Measurements from ENCODE around the gene MYOC.
"Not testable (repeated sequence)": the region's sequence is repeated elsewhere in the genome, so short reads cannot be mapped to it uniquely, and the experiment has no call there.

Gene MYOC

DNA sequence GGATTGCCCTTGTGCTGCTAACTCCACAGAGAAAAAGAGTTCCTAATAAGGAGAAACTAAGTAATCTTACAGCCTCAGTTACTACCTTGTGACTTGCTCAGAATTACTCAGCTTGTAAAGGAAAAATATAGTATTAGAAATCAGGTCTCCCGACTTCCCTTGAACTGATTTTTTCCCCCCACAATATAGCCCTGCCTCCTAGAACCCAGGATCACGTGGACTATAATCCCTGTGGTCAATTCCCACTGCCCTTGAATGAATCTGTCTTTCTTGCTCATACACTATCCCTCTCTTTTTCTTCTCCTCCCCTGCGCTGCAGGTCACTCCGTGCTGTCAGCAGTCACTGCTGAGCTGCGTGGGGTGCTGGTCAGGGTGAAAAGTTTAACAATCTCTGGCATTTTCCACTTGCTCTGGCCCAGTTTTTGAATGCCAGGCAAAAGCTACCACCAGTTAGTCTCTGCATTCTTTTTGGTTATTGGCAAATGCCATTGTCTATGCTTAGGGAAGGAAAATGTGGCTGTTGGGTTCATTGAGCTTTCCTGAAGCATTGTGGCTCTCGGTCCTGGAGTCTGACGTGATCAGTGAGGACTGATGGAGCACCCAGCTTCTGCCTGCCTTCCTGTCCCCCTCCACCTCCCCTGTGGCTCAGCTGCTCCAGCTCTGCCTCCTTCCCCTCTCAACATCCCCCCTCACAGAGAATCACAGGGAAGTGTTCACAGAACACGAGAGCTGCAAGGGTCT lies 1.9 kb upstream of the MYOC start:
- DNase-seq (ENCODE audit: low read depth in 2 of 2, low spot score in 1 of 2): no peak

DNA sequence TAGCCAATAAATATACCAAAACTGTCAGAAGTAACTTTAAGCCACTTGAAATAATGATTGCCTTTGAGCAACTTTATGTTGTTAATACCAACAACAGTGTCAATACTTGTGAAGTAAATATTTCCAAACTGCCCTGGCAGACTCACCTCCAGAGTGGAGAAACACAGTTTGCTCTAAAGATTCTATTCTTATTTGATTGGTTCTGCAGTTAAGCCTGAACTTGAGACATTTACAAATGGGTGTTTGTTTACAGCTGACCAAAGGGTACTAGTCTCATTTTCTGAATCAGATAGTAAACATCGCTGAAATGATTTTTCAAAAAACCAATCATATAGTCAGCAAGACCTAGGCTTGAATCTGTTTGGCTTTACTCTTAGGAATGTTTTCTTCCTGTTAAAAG lies 1.3 kb upstream of the MYOC start:
- DNase-seq (ENCODE audit: low read depth in 2 of 2, low spot score in 1 of 2): no peak

DNA sequence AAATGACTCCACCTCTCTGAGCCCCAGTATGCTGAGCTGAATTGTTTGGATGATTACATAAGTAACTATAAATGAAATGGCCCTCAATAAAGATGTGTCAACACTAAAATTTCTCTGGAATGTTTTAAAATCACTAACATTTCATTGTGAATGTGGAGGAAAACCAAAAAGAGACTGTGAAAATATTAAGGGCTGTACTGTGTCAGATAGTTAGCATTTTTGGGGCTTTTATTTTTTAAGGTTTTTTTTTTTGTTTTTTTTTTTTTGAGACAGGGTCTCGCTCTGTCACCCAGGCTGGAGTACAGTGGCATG lies 6.3 kb downstream of the MYOC start:
- DNase-seq (ENCODE audit: low read depth in 2 of 2, low spot score in 1 of 2): no peak

DNA sequence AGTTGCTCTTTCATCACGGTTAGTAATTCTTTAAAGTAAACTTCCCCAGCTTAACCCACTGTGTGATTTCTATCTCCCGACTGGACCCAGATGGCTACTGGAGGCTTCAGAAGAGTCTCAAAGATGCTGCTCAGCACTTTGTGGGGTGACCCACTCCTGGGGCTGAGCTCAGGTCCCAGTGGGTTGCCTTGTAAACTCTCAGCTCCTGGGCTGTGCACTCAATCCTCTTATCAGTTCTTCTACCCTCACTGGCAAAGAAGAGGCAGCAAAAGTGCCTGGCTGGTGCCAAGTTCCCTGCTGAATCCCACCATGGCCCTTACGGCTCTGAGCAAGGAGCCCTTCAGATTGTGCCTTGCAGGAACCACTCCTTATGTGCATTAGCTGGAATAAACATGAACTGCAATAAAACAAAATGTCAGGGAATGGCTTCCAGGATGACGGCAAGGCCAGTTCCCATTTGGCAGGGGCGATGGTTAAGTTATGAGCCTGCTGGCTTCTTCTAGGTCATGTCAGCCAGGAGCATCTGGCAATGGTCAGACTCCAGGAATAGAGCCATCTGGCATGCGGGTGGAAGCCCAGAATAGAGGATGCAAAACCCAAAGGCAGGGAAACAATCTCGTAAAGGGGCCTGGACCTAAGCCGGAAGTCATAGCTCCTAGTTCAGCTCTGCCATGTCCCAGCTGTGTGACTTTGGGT lies 6.8 kb downstream of the MYOC start:
- no peak for DNase-seq (ENCODE audit: low read depth in 2 of 2, low spot score in 1 of 2)

DNA sequence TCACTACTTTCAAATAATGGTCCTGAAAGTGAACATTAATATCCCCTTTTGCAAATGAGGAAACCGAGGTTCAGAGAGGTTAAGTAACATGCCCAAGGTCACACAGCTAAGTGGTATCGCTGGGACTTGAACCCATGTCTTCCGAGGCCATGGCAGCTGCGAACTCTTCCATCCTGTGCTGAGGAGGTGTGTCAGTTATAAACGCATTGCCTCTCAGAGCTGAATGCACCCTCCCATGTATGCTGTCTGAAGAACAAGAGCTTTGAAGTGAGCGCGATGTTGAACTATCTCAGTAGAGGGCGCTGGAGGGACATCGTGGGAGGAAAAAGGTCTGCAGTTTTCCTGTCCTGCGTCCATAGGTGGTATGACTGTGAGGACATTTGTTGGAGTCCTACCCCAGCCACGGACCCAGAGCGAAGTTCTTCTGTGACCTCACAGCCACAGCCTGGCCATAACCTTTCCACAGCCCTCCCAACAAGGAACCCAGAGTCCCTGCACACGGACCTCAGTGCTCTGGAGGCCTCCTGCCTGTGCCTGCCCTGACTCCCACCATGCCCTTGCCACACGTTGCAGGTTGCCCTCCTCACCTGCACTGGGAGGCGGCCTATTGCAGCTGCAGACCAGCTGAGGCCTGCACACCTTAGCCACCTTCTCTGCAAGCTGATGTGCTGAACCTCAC lies 7.5 kb downstream of the MYOC start:
- DNase-seq (ENCODE audit: low read depth in 2 of 2, low spot score in 1 of 2): peak in 1 of 2 donors; percentile 27

DNA sequence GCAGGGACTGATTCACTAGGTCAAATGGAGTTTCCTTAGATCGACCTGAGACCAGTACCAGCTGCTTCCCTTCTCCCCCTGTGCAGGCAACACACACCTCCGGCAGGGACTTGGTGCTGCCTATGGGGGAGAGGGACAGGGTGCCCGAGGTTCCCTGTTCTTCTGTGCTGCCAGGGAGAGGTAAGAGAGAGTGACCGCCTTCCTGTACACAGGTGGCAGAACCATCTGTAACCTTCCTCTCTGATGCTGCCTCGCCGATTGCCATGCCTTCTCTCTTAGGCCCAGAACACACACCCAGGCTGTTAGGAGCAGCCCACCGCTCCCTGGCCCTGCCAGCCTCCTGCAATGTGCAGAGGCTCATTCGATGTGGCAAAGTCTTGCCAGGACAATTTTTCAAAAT lies 9.3 kb downstream of the MYOC start:
- DNase-seq (ENCODE audit: low read depth in 2 of 2, low spot score in 1 of 2): no peak

DNA sequence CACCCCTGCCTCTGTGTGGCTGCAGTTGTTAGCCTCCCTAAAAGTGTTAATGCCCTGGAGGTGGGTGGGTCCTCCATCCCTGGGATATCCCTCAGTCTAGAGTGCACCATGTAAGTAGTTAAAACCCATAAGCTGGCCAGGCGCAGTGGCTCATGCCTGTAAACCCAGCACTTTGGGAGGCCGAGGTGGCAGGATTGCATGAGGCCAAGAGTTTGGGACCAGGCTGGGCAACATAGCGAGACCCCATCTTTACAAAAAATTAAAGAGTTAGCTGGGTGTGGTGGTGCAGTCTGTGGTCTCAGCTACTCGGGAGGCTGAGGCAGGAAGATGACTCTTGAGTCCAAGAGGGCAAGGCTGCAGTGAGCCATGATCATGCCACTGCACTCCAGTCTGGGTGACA lies 10.3 kb downstream of the MYOC start:
- DNase-seq (ENCODE audit: low read depth in 2 of 2, low spot score in 1 of 2): no peak

DNA sequence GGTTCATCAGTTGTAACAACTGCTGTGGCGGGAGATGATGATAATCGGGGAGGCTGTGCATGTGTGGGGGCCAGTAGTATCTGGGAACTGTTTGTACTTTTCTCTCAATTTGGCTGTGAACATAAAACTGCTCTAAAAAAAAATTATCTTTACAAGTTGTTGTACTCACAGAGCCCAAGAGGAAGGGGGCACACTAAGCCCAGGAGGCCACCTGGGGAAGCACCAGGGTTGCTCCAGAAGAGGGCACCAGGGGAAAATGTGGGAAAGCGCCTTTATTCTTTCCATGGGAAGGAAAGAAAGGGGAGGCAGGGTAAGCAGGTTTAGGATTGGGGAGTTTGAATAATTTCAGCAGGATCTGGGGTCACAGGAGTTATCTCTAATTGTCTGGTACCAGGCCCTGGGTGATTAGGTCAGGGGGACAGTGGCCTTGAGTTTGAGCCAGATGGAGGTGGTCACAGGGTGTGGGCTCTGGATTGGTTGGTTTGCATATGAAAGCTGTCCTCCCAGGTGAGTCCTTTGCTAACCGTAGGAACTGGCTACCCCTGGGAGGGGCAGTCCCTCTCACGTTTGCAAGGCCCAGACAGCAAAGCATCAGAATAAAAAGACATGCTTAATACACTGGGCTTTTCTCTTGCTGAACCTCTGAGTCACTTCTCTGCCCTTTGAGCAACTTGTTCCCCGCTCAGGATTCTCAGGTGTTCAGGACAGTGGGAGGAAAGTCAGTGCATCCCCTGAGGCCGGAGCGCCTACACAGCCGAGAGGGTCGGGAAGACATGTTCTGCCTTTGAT lies 11.2 kb downstream of the MYOC start:
- DNase-seq (ENCODE audit: low read depth in 2 of 2, low spot score in 1 of 2): no peak

DNA sequence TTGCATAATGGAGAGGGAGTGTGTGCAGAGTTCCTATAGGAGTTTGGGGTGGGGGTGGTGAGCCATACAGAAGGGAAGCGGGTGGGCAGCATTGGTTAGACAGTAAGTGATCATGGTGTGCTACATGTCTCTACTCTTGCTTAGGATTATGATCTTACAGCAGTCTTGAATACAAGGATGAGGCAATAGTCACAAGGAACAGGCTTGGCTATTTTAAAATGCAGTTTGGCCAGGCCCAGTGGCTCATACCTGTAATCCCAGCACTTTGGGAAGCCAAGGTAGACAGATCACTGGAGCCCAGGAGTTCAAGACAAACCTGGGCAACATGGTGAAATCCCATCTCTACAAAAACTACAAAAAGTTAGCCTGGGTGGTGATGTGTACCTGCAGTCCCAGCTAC lies 12.3 kb downstream of the MYOC start:
- no peak for DNase-seq (ENCODE audit: low read depth in 2 of 2, low spot score in 1 of 2)

DNA sequence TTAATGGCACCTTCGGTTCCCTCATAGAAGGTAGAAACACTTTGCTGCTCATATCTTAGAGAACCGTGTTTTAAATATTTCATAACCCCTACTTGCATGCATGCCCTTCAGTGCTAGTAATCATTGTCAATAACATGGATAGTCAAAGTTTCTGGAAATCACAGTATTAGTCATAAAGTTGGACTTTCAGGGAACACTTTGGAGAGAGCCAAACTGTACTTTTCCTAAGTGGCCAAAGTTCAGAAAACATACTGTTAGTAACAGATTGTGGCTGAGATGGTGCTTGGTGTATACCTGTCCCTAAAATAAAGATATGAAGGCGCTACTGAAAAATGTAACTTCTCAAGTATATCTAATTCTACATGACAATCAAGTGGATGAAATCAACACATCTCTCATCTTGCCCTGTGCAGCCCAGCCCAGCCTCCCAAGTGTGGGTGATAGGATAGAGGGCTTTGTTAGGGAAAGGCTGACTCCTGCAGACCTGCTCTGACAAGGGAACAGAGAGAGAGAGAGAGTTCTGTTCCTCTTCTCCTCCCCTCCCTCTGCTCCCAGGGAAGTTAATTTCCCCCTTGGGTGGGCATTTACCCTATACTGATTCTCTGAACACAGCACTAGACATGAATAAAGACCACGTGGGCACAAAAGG lies 14.4 kb downstream of the MYOC start:
- no peak for DNase-seq (ENCODE audit: low read depth in 2 of 2, low spot score in 1 of 2)

DNA sequence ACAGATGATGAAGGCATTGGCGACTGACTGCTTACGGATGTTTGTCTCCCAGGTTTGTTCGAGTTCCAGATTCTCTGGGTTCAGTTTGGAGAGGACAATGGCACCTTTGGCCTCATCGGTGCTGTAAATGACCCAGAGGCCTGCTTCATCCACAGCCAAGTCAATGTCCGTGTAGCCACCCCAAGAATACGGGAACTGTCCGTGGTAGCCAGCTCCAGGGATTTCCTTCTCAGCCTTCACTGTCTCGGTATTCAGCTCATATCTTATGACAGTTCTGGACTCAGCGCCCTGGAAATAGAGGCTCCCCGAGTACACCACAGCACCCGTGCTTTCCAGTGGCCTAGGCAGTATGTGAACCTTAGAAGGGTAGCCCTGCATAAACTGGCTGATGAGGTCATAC lies 16.3 kb downstream of the MYOC start:
- DNase-seq (ENCODE audit: low read depth in 2 of 2, low spot score in 1 of 2): no peak

DNA sequence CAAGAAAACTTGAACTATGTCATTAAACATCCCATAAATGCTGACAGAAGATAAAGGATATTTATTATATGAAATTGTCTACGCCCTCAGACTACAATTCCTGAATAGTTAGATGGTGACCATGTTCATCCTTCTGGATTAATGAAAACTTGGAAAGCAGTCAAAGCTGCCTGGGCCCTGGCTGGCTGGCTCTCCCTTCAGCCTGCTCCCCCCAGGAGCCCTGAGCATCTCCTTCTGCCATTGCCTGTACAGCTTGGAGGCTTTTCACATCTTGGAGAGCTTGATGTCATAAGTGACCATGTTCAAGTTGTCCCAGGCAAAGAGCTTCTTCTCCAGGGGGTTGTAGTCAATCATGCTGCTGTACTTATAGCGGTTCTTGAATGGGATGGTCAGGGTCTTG lies 16.8 kb downstream of the MYOC start:
- no peak for DNase-seq (ENCODE audit: low read depth in 2 of 2, low spot score in 1 of 2)

DNA sequence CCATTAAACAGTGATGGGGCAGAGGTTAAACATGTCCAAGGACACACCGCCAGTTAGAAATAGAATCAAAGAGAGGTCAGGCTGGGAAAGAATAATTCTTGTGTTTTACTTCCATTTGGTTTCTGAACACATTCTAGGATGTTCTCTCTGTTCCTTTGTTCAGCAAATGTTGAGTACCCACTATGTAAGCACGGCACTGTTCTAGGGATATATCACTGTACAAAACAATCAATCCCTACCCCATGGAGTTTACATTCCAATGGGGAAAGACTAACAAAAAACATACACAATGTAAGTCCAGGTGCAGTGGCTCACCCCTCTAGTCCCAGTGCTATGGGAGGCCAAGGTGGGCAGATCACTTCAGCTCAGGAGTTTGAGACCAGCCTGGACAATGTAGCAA lies 24.3 kb downstream of the MYOC start:
- no peak for DNase-seq (ENCODE audit: low read depth in 2 of 2, low spot score in 1 of 2)

DNA sequence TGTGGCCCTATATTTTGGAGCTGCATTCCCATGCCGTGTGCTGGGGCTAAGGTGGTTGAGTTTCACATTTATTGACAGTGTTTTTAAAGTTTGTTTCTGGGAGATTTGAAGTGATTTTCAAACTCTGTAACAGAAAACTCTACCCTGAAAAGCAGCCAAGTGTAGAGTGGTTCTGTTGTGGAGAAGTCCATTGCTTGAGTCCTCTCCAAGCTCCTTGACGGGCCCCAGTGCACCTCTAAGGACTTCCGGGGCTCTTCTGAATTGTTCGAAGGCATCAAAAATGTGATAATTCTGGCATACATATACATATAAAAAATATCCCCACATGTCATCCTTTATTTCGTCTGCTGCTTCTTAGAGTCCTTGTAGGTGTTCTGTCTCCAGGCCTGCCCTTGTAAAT lies 25.5 kb downstream of the MYOC start:
- no peak for DNase-seq (ENCODE audit: low read depth in 2 of 2, low spot score in 1 of 2)

DNA sequence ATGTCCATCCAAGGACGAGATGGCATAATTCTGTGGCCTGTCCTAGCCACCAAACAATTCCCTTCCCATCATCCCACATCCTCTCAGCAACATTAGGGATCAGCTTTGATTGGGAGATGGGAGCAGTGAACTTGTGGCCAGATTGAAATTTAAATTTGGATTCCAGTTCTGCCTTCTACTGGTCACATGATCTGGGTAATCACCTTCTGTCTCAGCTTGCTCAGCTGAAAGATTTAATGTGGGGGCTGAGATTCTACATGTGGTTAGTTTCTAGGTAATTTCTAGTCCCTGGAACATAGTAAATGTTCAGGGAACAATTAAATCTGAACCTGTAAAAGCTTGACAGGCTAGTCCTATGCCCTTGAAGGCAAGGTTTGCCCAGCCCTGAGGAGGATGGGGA lies 27.3 kb downstream of the MYOC start:
- DNase-seq (ENCODE audit: low read depth in 2 of 2, low spot score in 1 of 2): no peak

DNA sequence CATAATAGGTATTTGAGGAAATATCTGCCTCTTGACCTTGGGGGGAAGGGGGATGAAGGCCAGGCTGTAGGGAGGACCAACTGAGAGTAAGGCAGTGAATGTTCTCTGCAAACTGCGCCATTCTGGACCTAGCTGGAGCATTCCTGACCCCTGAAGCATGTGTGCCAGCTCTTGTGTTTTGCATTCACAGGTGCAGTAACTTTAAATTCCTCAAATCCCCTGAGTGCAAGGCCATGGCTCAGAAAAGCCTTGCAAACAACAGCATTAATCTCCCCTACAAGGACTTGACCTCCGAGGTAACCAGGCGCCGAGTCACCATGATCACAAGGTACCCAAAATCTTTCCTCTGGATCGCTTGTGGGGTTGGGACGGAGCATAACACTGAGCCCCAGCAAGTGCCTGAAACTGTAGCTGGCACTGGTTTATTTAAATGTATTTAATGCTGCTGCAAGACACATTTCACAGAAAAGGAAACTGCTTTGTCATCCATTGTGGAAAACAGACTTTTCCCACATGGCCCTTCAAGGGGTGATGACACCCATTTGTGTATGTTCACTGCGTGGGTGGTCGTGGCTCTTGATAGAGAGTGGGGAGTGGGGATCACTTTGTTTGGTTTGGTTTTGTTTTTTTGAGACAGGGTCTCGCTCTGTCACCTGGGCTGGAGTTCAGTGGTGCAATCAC lies 28.7 kb downstream of the MYOC start:
- DNase-seq (ENCODE audit: low read depth in 2 of 2, low spot score in 1 of 2): no peak

DNA sequence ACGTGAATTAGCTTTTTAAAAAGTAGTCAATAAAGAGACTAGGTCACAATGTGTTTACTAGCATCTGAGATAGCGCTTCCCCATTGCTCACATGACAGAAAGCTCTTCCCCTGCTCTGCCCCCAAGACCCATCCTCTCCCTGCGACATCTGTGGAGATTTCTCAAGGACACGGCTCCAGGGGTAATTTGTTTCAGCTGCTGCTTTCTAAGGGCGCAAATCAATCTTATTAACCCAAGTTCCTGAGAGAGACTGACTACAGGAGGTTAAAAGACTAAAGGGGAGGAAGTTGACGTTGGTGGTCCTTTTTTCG lies 30.4 kb downstream of the MYOC start, which contains the start of gene MYOCOS:
TSS of gene MYOCOS (plus strand) at position 92 of the 311 bp plus-strand sequence. CDS start 1,641 bp downstream, outside the sequence.
- DNase-seq (ENCODE audit: low read depth in 2 of 2, low spot score in 1 of 2): no peak

DNA sequence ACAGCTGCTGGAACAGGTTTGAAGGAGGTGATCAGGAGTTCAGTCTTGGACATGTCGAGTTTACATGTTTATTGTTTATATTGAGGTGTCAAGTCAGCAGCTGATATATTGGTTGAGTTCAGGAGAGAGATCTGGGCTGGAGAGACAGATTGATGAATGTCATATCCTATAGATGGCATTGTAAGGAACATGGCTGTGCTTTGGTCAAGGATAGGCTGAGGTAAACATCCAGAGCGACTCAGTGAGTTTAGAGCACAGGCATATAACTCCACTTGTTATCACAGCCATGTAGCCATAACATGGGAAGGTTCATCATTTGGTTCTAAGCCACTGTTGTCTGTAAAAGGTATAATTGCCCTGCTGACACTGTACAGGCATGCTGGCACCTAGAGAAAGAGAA lies 35.9 kb downstream of the MYOC start:
- no peak for DNase-seq (ENCODE audit: low read depth in 2 of 2, low spot score in 1 of 2)

DNA sequence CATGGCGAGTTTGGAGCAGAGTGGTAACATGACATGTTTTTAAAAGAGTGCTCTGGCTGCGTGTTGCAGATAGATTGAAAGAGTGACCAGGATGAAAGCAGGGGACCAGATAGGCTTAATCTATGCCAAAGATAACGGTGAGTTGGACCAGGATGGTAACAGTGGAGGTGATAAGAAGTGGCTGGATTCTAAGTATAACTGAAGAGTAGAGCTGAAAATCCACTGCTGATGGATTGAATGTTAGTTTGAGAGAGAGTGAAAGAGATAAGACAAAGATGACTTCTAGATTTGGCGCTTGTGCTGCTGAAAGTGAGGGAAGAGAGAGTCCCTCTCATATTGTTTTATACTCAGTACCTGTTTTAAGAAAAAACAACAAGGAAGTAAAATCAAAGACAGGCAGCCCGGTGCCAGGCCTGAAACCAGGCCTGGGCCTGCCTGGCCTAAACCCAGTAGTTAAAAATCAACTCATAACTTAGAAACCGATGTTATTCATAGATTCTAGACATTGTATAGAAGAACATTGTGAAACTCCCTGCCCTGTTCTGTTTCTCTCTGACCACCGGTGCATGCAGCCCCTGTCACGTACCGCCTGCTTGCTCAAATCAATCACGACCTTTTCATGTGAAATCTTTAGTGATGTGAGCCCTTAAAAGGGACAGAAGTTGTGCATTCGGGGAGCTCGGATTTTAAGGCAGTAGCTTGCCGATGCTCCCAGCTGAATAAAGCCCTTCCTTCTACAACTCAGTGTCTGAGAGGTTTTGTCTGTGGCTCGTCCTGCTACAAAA lies 37.2 kb downstream of the MYOC start:
- DNase-seq (ENCODE audit: low read depth in 2 of 2, low spot score in 1 of 2): not testable (repeated sequence)

DNA sequence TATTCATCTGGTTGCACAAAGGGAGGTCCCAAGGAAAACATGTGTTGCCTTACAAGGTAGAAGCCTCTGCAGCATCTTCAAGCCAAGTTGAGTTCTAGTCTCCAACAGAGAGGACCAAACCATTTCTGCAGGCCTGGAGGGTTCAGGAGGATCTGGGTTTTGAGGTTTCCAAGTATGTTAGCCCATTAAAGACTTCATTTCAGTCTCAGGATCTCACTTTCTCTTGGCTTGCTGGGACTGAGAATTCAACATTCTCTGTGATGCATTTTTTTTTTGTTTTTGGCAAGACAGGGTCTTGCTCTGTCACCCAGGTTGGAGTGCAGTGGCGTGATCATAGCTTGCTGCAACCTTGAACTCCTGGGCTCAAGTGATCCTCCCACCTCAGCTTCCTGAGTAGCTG lies 39.2 kb downstream of the MYOC start:
- DNase-seq (ENCODE audit: low read depth in 2 of 2, low spot score in 1 of 2): no peak

Measured in stimulated activated CD8-positive, alpha-beta memory T cell treated with anti-CD3 and anti-CD28 coated beads, Interleukin-4, amount 100 ng/mL, for 1 hour (primary cell).